ENCODE data around the gene CTSZ.
"Not testable (repeated sequence)": the region's sequence is repeated elsewhere in the genome, so short reads cannot be mapped to it uniquely, and the experiment has no call there.

CTSZ gene

DNA sequence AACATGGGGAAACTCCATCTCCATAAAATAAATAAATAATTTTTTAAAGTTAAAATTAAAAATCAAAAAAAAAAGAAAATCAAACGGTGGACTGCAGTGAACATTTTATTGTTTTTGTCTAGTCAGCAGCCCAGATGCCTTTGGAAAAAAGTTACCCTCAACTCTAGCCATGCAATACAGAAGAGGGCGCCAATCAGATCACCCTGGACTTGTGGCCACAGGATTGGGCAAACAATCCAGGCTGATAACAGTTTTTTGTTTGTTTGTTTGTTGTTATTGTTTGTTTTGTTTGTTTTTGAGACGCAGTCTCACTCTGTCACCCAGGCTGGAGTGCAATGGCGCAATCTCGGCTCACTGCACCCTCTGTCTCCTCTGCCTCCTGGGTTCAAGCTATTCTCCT lies 56.5 kb downstream of the CTSZ start:
- Histone ChIP-seq H3K4me3 (ENCODE audit: low read depth in 1 of 2, low read length in 2 of 2) (no peak overlapping the region), H3K9me3 (ENCODE audit: insufficient read depth, low read length, severe bottlenecking) (no peaks in the 10 kb centered on the region), H3K9ac (ENCODE audit: low read depth, low read length) (no peak overlapping the region), H3K36me3 (ENCODE audit: insufficient read depth, low read length) (no peaks in the 10 kb centered on the region), H3K27ac (ENCODE audit: low read length) (no peak overlapping the region), H2AFZ (ENCODE audit: low read depth, low read length) (no peak overlapping the region), H3K4me1 (ENCODE audit: insufficient read depth, low read length) (no peaks in the 10 kb centered on the region), H4K20me1 (ENCODE audit: insufficient read depth, low read length) (no peaks in the 10 kb centered on the region), H3K4me2 (ENCODE audit: insufficient read depth, low read length) (no peak overlapping the region), H3K27me3 (ENCODE audit: insufficient read depth, low read length, poor library complexity) (peaks cover 15% of the 10 kb centered on the region), H3K79me2 (ENCODE audit: insufficient read depth, low read length) (no peaks in the 10 kb centered on the region)
- DNase-seq (no peak), ATAC-seq (ENCODE audit: insufficient read depth, low read depth) (no peak)
- TF ChIP-seq EZH2 (IDR thresholded peaks at IDR 0.05; ENCODE audit: borderline replicate concordance, low read depth, low read length, severe bottlenecking): no peak
- TF ChIP-seq, protein P1, sequence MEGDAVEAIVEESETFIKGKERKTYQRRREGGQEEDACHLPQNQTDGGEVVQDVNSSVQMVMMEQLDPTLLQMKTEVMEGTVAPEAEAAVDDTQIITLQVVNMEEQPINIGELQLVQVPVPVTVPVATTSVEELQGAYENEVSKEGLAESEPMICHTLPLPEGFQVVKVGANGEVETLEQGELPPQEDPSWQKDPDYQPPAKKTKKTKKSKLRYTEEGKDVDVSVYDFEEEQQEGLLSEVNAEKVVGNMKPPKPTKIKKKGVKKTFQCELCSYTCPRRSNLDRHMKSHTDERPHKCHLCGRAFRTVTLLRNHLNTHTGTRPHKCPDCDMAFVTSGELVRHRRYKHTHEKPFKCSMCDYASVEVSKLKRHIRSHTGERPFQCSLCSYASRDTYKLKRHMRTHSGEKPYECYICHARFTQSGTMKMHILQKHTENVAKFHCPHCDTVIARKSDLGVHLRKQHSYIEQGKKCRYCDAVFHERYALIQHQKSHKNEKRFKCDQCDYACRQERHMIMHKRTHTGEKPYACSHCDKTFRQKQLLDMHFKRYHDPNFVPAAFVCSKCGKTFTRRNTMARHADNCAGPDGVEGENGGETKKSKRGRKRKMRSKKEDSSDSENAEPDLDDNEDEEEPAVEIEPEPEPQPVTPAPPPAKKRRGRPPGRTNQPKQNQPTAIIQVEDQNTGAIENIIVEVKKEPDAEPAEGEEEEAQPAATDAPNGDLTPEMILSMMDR (IDR thresholded peaks at IDR 0.05; ENCODE audit: borderline replicate concordance, extremely low read depth, low read length, poor library complexity, severe bottlenecking): no peak

DNA sequence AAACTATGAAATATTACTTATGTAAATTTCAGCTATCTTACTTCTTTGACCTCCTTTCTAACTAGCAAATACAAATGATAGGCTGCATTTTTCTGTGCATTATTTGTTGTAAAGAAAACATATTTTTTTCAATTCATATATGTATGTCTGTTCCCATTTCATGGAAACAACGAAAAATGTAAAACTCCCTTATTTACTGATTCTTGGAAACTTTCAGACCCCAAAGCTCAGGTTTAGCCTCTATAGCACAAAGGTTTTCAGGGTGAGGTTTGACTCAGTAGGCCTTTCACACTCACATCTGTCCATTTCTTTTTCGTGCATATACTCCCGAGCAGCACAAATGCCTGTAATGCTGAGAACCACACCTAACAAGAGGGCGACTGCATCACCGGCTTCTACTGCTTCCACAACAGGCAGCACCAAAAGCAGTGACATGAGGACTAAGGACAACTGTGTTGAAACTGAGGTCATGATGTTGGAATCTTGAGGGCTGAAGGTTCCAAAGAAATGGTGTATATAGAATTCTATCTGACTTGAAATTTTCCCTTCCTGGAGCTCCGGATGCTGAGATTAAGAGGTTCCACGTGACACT lies 59.2 kb downstream of the CTSZ start:
- not testable (repeated sequence) for H3K9ac ChIP-seq (ENCODE audit: low read depth, low read length); H4K20me1 ChIP-seq (ENCODE audit: insufficient read depth, low read length); H3K4me1 ChIP-seq (ENCODE audit: insufficient read depth, low read length); H3K9me3 ChIP-seq (ENCODE audit: insufficient read depth, low read length, severe bottlenecking); H2AFZ ChIP-seq (ENCODE audit: low read depth, low read length); H3K79me2 ChIP-seq (ENCODE audit: insufficient read depth, low read length); ATAC-seq (ENCODE audit: insufficient read depth, low read depth); H3K4me2 ChIP-seq (ENCODE audit: insufficient read depth, low read length); H3K27ac ChIP-seq (ENCODE audit: low read length); H3K36me3 ChIP-seq (ENCODE audit: insufficient read depth, low read length); H3K4me3 ChIP-seq (ENCODE audit: low read depth in 1 of 2, low read length in 2 of 2); DNase-seq
- H3K27me3 ChIP-seq (ENCODE audit: insufficient read depth, low read length, poor library complexity): peaks cover 15% of the 10 kb centered on the region

DNA sequence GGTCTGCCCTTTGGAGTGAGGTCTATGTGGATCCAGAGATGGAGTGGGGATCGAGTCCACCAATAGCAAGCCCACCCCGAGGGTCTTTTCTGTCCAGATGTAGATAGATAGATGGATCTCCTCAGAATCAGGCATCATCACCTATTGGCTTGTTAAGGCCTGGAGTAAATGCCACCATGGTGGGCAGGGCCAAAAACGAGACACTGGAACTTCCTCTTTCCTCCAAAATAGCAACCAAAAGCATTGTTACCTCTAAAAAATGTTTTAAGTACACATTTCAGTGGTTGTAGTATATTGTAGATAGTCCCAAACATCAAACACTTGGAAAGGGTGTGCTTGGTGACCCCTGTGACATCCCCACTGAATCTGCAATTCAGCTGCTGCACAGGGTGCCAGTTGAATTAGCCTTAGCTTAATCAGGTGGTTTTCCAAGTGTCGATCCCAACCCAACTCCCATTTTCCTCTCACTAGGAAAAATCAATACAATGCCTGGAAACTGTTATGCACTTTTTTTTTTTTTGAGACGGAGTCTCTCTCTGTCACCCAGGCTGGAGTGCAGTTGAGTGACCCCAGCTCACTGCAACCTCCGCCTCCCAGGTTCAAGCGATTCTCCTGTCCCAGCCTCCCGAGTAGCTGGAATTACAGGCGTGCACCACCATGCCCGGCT lies 61.0 kb downstream of the CTSZ start:
- no peak overlapping the region for H2AFZ ChIP-seq (ENCODE audit: low read depth, low read length)
- H4K20me1 ChIP-seq (ENCODE audit: insufficient read depth, low read length): no peaks in the 10 kb centered on the region
- H3K36me3 ChIP-seq (ENCODE audit: insufficient read depth, low read length): no peaks in the 10 kb centered on the region
- ATAC-seq (ENCODE audit: insufficient read depth, low read depth) (no peak), DNase-seq (no peak)
- no peak overlapping the region for H3K4me3 ChIP-seq (ENCODE audit: low read depth in 1 of 2, low read length in 2 of 2)
- H3K79me2 ChIP-seq (ENCODE audit: insufficient read depth, low read length): no peaks in the 10 kb centered on the region
- no peaks in the 10 kb centered on the region for H3K9me3 ChIP-seq (ENCODE audit: insufficient read depth, low read length, severe bottlenecking)
- peaks cover 14% of the 10 kb centered on the region for H3K27me3 ChIP-seq (ENCODE audit: insufficient read depth, low read length, poor library complexity)
- no peak overlapping the region for H3K4me2 ChIP-seq (ENCODE audit: insufficient read depth, low read length)
- no peaks in the 10 kb centered on the region for H3K4me1 ChIP-seq (ENCODE audit: insufficient read depth, low read length)
- no peak overlapping the region for H3K27ac ChIP-seq (ENCODE audit: low read length)
- TF ChIP-seq, protein P1 (IDR thresholded peaks at IDR 0.05; ENCODE audit: borderline replicate concordance, extremely low read depth, low read length, poor library complexity, severe bottlenecking): no peak
- no peak for TF ChIP-seq EZH2 (IDR thresholded peaks at IDR 0.05; ENCODE audit: borderline replicate concordance, low read depth, low read length, severe bottlenecking)
- no peak overlapping the region for H3K9ac ChIP-seq (ENCODE audit: low read depth, low read length)

All from DND-41 (cell line).